ENCODE results near the gene ZIM2.

- TF ChIP-seq EZH2 (IDR thresholded peaks at IDR 0.05; ENCODE audit: borderline replicate concordance, insufficient read depth, low read depth, low read length, poor library complexity, severe bottlenecking) (no peak), CTCF (IDR thresholded peaks at IDR 0.05) (no peak)
Measured at GRCh38 chr19:56866538-56866937, 26.0 kb upstream of the ZIM2 start.
